Measurements from ENCODE around the gene EVA1B.

DNA sequence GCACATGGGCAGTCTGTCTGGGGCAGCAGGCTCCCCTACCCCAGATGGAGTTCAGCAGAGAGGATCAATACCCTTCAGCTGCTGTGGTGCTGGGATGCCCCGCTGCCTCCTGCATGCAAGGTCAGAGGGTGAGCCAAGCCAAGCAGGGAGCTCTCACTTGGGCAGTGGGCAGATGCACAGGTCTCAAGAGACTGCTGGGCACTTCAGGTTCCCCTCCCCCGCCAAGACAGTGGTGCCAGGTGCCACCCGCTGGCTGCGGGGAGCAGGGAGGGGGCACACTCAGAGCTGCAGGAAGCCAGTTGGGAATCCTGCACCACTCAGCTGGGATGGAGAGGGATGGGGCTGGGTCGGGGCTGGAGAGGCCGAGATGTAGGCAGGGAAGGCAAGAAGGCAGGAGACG is 15.8 kb upstream of the EVA1B start:
- TF ChIP-seq, protein P1, sequence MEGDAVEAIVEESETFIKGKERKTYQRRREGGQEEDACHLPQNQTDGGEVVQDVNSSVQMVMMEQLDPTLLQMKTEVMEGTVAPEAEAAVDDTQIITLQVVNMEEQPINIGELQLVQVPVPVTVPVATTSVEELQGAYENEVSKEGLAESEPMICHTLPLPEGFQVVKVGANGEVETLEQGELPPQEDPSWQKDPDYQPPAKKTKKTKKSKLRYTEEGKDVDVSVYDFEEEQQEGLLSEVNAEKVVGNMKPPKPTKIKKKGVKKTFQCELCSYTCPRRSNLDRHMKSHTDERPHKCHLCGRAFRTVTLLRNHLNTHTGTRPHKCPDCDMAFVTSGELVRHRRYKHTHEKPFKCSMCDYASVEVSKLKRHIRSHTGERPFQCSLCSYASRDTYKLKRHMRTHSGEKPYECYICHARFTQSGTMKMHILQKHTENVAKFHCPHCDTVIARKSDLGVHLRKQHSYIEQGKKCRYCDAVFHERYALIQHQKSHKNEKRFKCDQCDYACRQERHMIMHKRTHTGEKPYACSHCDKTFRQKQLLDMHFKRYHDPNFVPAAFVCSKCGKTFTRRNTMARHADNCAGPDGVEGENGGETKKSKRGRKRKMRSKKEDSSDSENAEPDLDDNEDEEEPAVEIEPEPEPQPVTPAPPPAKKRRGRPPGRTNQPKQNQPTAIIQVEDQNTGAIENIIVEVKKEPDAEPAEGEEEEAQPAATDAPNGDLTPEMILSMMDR (IDR thresholded peaks at IDR 0.05; ENCODE audit: low read depth, low read length, poor library complexity, severe bottlenecking) = no peak
- TF ChIP-seq EZH2phosphoT487 (IDR thresholded peaks at IDR 0.05; ENCODE audit: borderline replicate concordance, low read length) = no peak
